Measurements from ENCODE around the gene CLK1.

DNA sequence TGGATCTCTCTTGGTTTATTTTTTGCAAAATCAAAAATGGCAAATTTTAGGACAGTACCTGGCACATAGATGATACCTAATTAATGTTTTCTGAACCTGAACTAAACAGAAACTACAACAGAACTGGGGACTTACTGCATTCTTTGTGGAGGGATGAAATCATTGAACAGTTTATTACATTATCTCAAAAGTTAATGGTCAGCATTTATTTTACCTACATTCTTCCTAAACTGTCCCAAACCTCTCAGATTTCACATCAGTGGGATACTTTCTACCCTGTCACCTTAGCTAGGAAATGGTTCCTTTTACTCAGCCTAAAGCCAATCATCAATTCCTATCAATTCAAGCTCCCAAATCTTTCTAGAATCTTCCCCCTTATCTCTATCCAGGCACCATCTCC, 35.0 kb upstream of the CLK1 start:
- TF ChIP-seq, protein P1, sequence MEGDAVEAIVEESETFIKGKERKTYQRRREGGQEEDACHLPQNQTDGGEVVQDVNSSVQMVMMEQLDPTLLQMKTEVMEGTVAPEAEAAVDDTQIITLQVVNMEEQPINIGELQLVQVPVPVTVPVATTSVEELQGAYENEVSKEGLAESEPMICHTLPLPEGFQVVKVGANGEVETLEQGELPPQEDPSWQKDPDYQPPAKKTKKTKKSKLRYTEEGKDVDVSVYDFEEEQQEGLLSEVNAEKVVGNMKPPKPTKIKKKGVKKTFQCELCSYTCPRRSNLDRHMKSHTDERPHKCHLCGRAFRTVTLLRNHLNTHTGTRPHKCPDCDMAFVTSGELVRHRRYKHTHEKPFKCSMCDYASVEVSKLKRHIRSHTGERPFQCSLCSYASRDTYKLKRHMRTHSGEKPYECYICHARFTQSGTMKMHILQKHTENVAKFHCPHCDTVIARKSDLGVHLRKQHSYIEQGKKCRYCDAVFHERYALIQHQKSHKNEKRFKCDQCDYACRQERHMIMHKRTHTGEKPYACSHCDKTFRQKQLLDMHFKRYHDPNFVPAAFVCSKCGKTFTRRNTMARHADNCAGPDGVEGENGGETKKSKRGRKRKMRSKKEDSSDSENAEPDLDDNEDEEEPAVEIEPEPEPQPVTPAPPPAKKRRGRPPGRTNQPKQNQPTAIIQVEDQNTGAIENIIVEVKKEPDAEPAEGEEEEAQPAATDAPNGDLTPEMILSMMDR (IDR thresholded peaks at IDR 0.05): no peak
- no peak for TF ChIP-seq POLR2A (IDR thresholded peaks at IDR 0.05)
